ENCODE data around the gene SEL1L. TPM values are rescaled to one million over a fixed set of nuclear protein-coding genes. Genes with fewer than 3 reads are reported as not detected.

Gene SEL1L
- total RNA-seq, 1 donor from 2014 or later, result 43.1 TPM

DNA sequence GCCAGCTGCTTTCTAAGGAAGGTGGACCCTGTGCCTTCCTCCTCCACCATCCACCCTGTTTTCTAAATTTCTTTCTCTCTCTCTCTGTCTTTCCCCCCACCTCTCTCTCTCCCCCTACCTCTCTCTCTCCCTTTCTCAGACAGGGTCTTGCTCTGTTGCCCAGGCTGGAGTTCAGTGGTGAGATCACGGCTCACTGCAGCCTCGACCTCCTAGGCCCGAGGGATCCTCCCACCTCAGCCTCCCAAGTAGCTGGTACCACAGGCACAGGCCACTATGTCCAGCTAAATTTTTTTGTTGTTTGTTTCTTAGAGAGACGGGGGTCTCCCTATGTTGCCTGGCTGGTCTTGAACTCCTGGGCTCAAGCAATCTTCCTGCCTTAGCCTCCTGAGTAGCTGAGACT lies 73.7 kb downstream of the SEL1L start:
- Mint-ChIP-seq H3K36me3 (ENCODE audit: unreplicated experiment) (no peaks in the 10 kb centered on the region), H3K4me3 (ENCODE audit: unreplicated experiment) (no peak overlapping the region)
- TF ChIP-seq, protein P1, sequence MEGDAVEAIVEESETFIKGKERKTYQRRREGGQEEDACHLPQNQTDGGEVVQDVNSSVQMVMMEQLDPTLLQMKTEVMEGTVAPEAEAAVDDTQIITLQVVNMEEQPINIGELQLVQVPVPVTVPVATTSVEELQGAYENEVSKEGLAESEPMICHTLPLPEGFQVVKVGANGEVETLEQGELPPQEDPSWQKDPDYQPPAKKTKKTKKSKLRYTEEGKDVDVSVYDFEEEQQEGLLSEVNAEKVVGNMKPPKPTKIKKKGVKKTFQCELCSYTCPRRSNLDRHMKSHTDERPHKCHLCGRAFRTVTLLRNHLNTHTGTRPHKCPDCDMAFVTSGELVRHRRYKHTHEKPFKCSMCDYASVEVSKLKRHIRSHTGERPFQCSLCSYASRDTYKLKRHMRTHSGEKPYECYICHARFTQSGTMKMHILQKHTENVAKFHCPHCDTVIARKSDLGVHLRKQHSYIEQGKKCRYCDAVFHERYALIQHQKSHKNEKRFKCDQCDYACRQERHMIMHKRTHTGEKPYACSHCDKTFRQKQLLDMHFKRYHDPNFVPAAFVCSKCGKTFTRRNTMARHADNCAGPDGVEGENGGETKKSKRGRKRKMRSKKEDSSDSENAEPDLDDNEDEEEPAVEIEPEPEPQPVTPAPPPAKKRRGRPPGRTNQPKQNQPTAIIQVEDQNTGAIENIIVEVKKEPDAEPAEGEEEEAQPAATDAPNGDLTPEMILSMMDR (IDR thresholded peaks at IDR 0.05; ENCODE audit: partially characterized antibody, unreplicated experiment), result no peak

DNA sequence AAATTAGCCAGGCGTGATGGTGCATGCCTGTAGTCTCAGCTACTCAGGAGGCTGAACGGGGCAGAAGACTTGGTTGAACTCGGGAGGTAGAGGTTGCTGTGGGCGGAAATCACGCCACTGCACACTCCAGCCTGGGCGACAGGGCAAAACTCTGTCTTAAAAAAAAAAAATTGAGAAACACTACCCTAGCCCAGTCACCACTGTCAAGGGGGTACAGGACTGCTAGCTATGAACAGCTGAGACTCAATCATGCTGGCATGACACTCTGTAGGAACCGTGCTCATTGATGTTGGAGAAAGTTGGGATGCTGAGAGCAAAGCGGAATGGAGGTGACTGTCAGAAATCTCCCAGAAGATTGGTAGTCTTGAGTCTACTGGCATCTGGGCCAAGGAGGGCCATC lies 75.3 kb downstream of the SEL1L start:
- H3K27me3 Mint-ChIP-seq (ENCODE audit: unreplicated experiment), result peaks cover 6% of the 10 kb centered on the region
- no peaks in the 10 kb centered on the region for H3K36me3 Mint-ChIP-seq (ENCODE audit: unreplicated experiment)
- H3K4me1 Mint-ChIP-seq (ENCODE audit: low read depth, unreplicated experiment), result peaks cover 15% of the 10 kb centered on the region
- H3K27ac Mint-ChIP-seq (ENCODE audit: unreplicated experiment), result no peak overlapping the region
- TF ChIP-seq, protein P1 (IDR thresholded peaks at IDR 0.05; ENCODE audit: partially characterized antibody, unreplicated experiment), result no peak
- DNase-seq, result no peak
- H3K4me3 Mint-ChIP-seq (ENCODE audit: unreplicated experiment), result no peak overlapping the region
- H3K9me3 Mint-ChIP-seq (ENCODE audit: unreplicated experiment), result peaks cover 3% of the 10 kb centered on the region

More for the DNA sequence above, 73.7 kb downstream of the SEL1L start:
- peaks cover 5% of the 10 kb centered on the region for H3K27me3 Mint-ChIP-seq (ENCODE audit: unreplicated experiment)
- no peak for DNase-seq
- H3K27ac Mint-ChIP-seq (ENCODE audit: unreplicated experiment), result no peak overlapping the region
- peaks cover 3% of the 10 kb centered on the region for H3K9me3 Mint-ChIP-seq (ENCODE audit: unreplicated experiment)
- H3K4me1 Mint-ChIP-seq (ENCODE audit: low read depth, unreplicated experiment), result peaks cover 7% of the 10 kb centered on the region

DNA sequence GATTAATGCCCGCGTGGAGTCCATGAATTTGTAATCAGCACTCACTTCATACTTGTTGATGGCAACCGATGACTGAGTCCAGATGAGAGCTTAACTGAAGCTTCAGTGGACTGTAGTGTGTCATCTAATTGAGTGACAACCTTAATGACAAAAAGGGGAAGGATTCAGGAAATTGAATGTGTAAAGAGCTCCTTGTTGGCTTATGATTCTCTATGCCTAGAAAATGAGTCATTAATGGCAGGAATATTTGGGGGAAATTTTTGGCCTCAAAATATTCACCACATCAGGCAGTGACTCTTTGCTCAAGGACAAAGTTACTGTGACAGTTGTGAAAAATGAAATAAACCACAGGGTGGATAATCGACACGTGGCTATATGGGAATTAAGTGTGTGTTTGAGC lies 78.3 kb downstream of the SEL1L start:
- Mint-ChIP-seq H3K4me3 (ENCODE audit: unreplicated experiment) (no peak overlapping the region), H3K27ac (ENCODE audit: unreplicated experiment) (no peak overlapping the region), H3K4me1 (ENCODE audit: low read depth, unreplicated experiment) (peaks cover 31% of the 10 kb centered on the region), H3K27me3 (ENCODE audit: unreplicated experiment) (peaks cover 2% of the 10 kb centered on the region), H3K9me3 (ENCODE audit: unreplicated experiment) (peaks cover 6% of the 10 kb centered on the region), H3K36me3 (ENCODE audit: unreplicated experiment) (no peaks in the 10 kb centered on the region)
- TF ChIP-seq, protein P1 (IDR thresholded peaks at IDR 0.05; ENCODE audit: partially characterized antibody, unreplicated experiment), result no peak
- DNase-seq, result no peak

DNA sequence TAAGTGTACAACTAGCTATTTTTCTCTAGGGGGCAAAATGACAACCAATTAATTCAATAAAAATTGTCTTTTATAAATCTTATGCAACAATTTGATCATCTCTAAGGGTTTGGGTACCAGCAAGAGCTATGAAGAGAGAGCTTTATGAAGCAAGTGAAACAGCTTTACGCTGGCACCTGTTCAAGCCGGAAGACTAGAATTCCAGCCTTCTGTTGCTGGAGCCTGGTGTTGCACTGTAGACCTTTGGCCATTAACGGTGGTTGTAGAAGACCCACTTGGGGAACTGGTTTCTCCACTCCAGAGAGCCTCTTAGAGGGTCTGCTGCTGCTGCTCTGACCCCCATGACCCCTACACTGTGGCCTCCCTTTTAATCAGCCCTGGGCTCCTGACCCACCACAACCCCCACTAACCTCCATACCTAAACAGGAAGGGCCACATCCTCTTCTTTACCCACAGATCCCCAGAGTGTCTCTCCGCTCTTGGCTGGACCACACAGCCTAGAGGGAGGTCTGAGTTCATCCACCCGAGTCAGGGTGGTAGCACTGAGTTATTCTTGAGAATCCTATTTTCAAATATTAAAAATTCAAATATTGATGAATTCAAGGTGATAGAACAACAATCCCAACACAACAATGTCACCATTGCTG lies 79.0 kb downstream of the SEL1L start:
- Mint-ChIP-seq H3K27me3 (ENCODE audit: unreplicated experiment) (peaks cover 5% of the 10 kb centered on the region), H3K36me3 (ENCODE audit: unreplicated experiment) (no peaks in the 10 kb centered on the region), H3K4me1 (ENCODE audit: low read depth, unreplicated experiment) (peaks cover 38% of the 10 kb centered on the region), H3K4me3 (ENCODE audit: unreplicated experiment) (no peak overlapping the region), H3K9me3 (ENCODE audit: unreplicated experiment) (peaks cover 8% of the 10 kb centered on the region), H3K27ac (ENCODE audit: unreplicated experiment) (no peak overlapping the region)
- DNase-seq, result no peak
- TF ChIP-seq, protein P1 (IDR thresholded peaks at IDR 0.05; ENCODE audit: partially characterized antibody, unreplicated experiment), result no peak

DNA sequence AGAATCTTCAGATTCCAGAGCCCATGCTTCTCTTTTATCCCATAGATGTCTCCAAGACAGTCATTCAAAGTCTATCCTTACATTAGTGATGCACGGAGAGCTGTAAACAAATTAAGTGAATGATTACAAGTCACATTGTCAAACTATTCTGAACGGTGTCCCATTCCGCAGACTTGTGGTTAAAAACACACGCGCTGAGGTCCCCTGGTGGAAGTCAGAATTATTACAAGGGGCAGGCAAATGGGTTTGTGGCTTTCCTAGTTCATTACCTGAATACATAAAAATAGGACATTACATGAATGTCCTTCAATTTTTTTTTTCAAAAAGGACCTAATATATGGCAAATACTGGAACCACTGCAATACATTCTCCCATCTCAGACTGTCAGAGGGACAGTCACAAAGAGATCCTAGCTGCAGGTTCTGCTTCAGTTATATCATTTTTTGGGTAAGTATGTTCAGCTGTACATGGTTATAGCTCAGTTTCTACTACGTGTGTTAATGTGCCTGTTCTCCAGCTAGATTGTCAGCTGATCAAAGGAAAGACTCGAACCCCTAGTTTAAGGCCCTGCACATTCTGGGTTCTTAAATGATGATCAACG lies 80.4 kb downstream of the SEL1L start:
- TF ChIP-seq, protein P1 (IDR thresholded peaks at IDR 0.05; ENCODE audit: partially characterized antibody, unreplicated experiment), result peak; percentile 87
- Mint-ChIP-seq H3K36me3 (ENCODE audit: unreplicated experiment) (no peaks in the 10 kb centered on the region), H3K27ac (ENCODE audit: unreplicated experiment) (peak overlapping the region; percentile 75), H3K9me3 (ENCODE audit: unreplicated experiment) (peaks cover 15% of the 10 kb centered on the region), H3K4me1 (ENCODE audit: low read depth, unreplicated experiment) (peaks cover 50% of the 10 kb centered on the region), H3K4me3 (ENCODE audit: unreplicated experiment) (peak overlapping the region; percentile 56), H3K27me3 (ENCODE audit: unreplicated experiment) (peaks cover 8% of the 10 kb centered on the region)
- DNase-seq, result peak; percentile 69

Data from glutamatergic neuron (in vitro differentiated cells).